Tibial nerve (tissue), 3 donors: ENCODE data around the gene TAOK1.

Experiments used
- CTCF ChIP-seq, 5 experiments: fragments of 200-600 bp in 3 of 5; fragments of 450-650 bp in 2 of 5; sonication (generic) in 3 of 5; IDR thresholded peaks; one replicate each; pipeline ENCODE4 v1.5.1; 2016 to 2019; ENCODE audit warnings: antibody characterized with exemption in 5 of 5, mild to moderate bottlenecking in 3 of 5, moderate library complexity in 2 of 5
- POLR2A ChIP-seq, 2 donors: fragments of 450-650 bp; IDR thresholded peaks; one replicate each; pipeline ENCODE4 v1.6.1; 2017; ENCODE audit warnings: antibody characterized with exemption in 2 of 2, mild to moderate bottlenecking in 2 of 2, moderate library complexity in 2 of 2

GRCh38 chr17:29587591-29587990 is 197.4 kb downstream of the TAOK1 start:
- no peak for TF ChIP-seq CTCF (IDR thresholded peaks at IDR 0.05)
- TF ChIP-seq POLR2A (IDR thresholded peaks at IDR 0.05) = no peak
